Measurements from ENCODE around the gene GMPR. TPM values are rescaled to one million over a fixed set of nuclear protein-coding genes. Genes with fewer than 3 reads are reported as not detected.

GMPR gene
- total RNA-seq, 4 donors from 2014 or later = 0.53 to 6.3 (median 1.6) TPM

- TF ChIP-seq CTCF (IDR thresholded peaks at IDR 0.05) (no peak), POLR2A (IDR thresholded peaks at IDR 0.05) (no peak)
- 86 to 95% methylated on average over 2 to 6 of the region's 14 CpGs for WGBS, 2 donors
- Histone ChIP-seq H3K4me3 (no peak overlapping the region), H3K27me3 (no peaks in the 10 kb centered on the region), H3K9me3 (no peaks in the 10 kb centered on the region), H3K27ac (no peak overlapping the region), H3K4me1 (no peaks in the 10 kb centered on the region), H3K36me3 (no peaks in the 10 kb centered on the region)
- intact Hi-C loops (cut with DNase I) = no loop called here
- no peak for DNase-seq
Measured at GRCh38 chr6:16284472-16284871, 46.1 kb downstream of the GMPR start.

- no peak overlapping the region for H3K27ac ChIP-seq
- H3K4me1 ChIP-seq = no peaks in the 10 kb centered on the region
- no peaks in the 10 kb centered on the region for H3K9me3 ChIP-seq
- H3K4me3 ChIP-seq = no peak overlapping the region
- H3K36me3 ChIP-seq = no peaks in the 10 kb centered on the region
- WGBS, 2 donors = 76 to 82% methylated on average over 7 to 10 of the region's 11 CpGs
- no peak for DNase-seq
- no peaks in the 10 kb centered on the region for H3K27me3 ChIP-seq
- intact Hi-C loops (cut with DNase I) = no loop called here
- TF ChIP-seq CTCF (IDR thresholded peaks at IDR 0.05) = no peak
- TF ChIP-seq POLR2A (IDR thresholded peaks at IDR 0.05) = no peak
Measured at GRCh38 chr6:16285467-16286150, 47.2 kb downstream of the GMPR start.

GRCh38 chr6:16286151-16286522, 47.8 kb downstream of the GMPR start:
- 58 to 62% methylated on average over 15 of the region's 15 CpGs for WGBS, 2 donors
- no peak for TF ChIP-seq POLR2A (IDR thresholded peaks at IDR 0.05)
- peak in 5 of 6 experiments; percentile 11 to 64 (median 39) for TF ChIP-seq CTCF (IDR thresholded peaks at IDR 0.05)
- H3K4me1 ChIP-seq = no peaks in the 10 kb centered on the region
- DNase-seq = no peak
- no peaks in the 10 kb centered on the region for H3K36me3 ChIP-seq
- H3K27me3 ChIP-seq = no peaks in the 10 kb centered on the region
- no peaks in the 10 kb centered on the region for H3K9me3 ChIP-seq
- H3K27ac ChIP-seq = no peak overlapping the region
- H3K4me3 ChIP-seq = no peak overlapping the region
- intact Hi-C loops (cut with DNase I) = no loop called here

- H3K4me1 ChIP-seq = peaks cover 0 to 9% (median 0%) of the 10 kb centered on the region in 3 donors
- H3K27me3 ChIP-seq = no peaks in the 10 kb centered on the region
- DNase-seq = no peak
- no peak overlapping the region for H3K27ac ChIP-seq
- no peak overlapping the region for H3K4me3 ChIP-seq
- H3K9me3 ChIP-seq = no peaks in the 10 kb centered on the region
- 100% methylated on average over 1 of the region's 26 CpGs; no CpG with 5 or more reads in 1 of the 2 donors for WGBS, 2 donors
- no peak for TF ChIP-seq CTCF (IDR thresholded peaks at IDR 0.05)
- TF ChIP-seq POLR2A (IDR thresholded peaks at IDR 0.05) = no peak
- intact Hi-C loops (cut with DNase I) = no loop called here
- H3K36me3 ChIP-seq = no peaks in the 10 kb centered on the region
Measured at GRCh38 chr6:16288163-16288562, 49.8 kb downstream of the GMPR start.

GRCh38 chr6:16291739-16292138, 53.4 kb downstream of the GMPR start:
- 73 to 91% methylated on average over 5 to 6 of the region's 6 CpGs for WGBS, 2 donors
- Histone ChIP-seq H3K36me3 (no peaks in the 10 kb centered on the region), H3K9me3 (no peaks in the 10 kb centered on the region), H3K4me3 (no peak overlapping the region), H3K27me3 (no peaks in the 10 kb centered on the region), H3K4me1 (peaks cover 0 to 11% (median 0%) of the 10 kb centered on the region in 3 donors), H3K27ac (no peak overlapping the region)
- intact Hi-C loops (cut with DNase I) = no loop called here
- no peak for DNase-seq
- no peak for TF ChIP-seq CTCF (IDR thresholded peaks at IDR 0.05)

Measured in esophagus squamous epithelium (tissue), 5 donors.